Activated T-cell treated with anti-CD3 and anti-CD28 coated beads, Interleukin-2, amount 50 U/mL, for 24 hours (primary cell): ENCODE measurements around the gene DDX39A.
"Not testable (repeated sequence)": the region's sequence is repeated elsewhere in the genome, so short reads cannot be mapped to it uniquely, and the experiment has no call there.

ENCODE experiments used
- DNase-seq: peaks from one replicate; pipeline ENCODE4 v3.0.0-alpha.2; 2020
- H3K27ac Mint-ChIP-seq: 2 replicates; pipeline ENCODE4 v1.8.0; 2020; ENCODE audit warnings: mild to moderate bottlenecking, mixed read lengths
- H3K27me3 Mint-ChIP-seq: 2 replicates; pipeline ENCODE4 v1.8.0; 2020; ENCODE audit warnings: mixed read lengths
- H3K36me3 Mint-ChIP-seq: 2 replicates; pipeline ENCODE4 v1.8.0; 2020; ENCODE audit warnings: low read depth, mixed read lengths
- H3K4me1 Mint-ChIP-seq: 2 replicates; pipeline ENCODE4 v1.8.0; 2020; ENCODE audit warnings: low read depth, mixed read lengths
- H3K4me3 Mint-ChIP-seq: 2 replicates; pipeline ENCODE4 v1.8.0; 2020; ENCODE audit warnings: mild to moderate bottlenecking, moderate library complexity, mixed read lengths
- H3K9me3 Mint-ChIP-seq: 2 replicates; pipeline ENCODE4 v1.8.0; 2020; ENCODE audit warnings: mixed read lengths

The DDX39A gene

GRCh38 chr19:14406645-14407401, 12.3 kb downstream of the DDX39A start:
- Mint-ChIP-seq H3K9me3 (no peaks in the 10 kb centered on the region), H3K4me1 (peaks cover 22% of the 10 kb centered on the region), H3K4me3 (peak overlapping the region; percentile 8), H3K36me3 (peaks cover 96% of the 10 kb centered on the region), H3K27ac (peak overlapping the region; percentile 92), H3K27me3 (no peaks in the 10 kb centered on the region)
- DNase-seq = no peak

- H3K36me3 Mint-ChIP-seq = peaks cover 96% of the 10 kb centered on the region
- H3K27me3 Mint-ChIP-seq = no peaks in the 10 kb centered on the region
- H3K4me3 Mint-ChIP-seq = peak overlapping the region; percentile 12
- peak; percentile 97 for DNase-seq
- no peaks in the 10 kb centered on the region for H3K9me3 Mint-ChIP-seq
- H3K4me1 Mint-ChIP-seq = peaks cover 19% of the 10 kb centered on the region
- H3K27ac Mint-ChIP-seq = peak overlapping the region; percentile 92
Measured at GRCh38 chr19:14405758-14406644, 13.1 kb downstream of the DDX39A start.

GRCh38 chr19:14405380-14405757, 13.8 kb downstream of the DDX39A start:
- peaks cover 19% of the 10 kb centered on the region for H3K4me1 Mint-ChIP-seq
- no peaks in the 10 kb centered on the region for H3K9me3 Mint-ChIP-seq
- no peaks in the 10 kb centered on the region for H3K27me3 Mint-ChIP-seq
- peak overlapping the region; percentile 83 for H3K27ac Mint-ChIP-seq
- peaks cover 96% of the 10 kb centered on the region for H3K36me3 Mint-ChIP-seq
- no peak overlapping the region for H3K4me3 Mint-ChIP-seq
- DNase-seq = no peak

- no peak overlapping the region for H3K4me3 Mint-ChIP-seq
- no peaks in the 10 kb centered on the region for H3K9me3 Mint-ChIP-seq
- peaks cover 94% of the 10 kb centered on the region for H3K36me3 Mint-ChIP-seq
- no peaks in the 10 kb centered on the region for H3K27me3 Mint-ChIP-seq
- peak overlapping the region; percentile 77 for H3K27ac Mint-ChIP-seq
- peaks cover 14% of the 10 kb centered on the region for H3K4me1 Mint-ChIP-seq
- DNase-seq = no peak
Measured at GRCh38 chr19:14404312-14404711, 14.8 kb downstream of the DDX39A start.

GRCh38 chr19:14403145-14403930, 15.8 kb downstream of the DDX39A start:
- H3K4me3 Mint-ChIP-seq, H3K27me3 Mint-ChIP-seq, H3K4me1 Mint-ChIP-seq, DNase-seq, H3K9me3 Mint-ChIP-seq: not testable (repeated sequence)
- Mint-ChIP-seq H3K36me3 (peaks cover 93% of the 10 kb centered on the region), H3K27ac (peak overlapping the region; percentile 14)

GRCh38 chr19:14402332-14403144, 16.6 kb downstream of the DDX39A start:
- Mint-ChIP-seq H3K27ac (peak overlapping the region; percentile 78), H3K27me3 (no peaks in the 10 kb centered on the region), H3K9me3 (no peaks in the 10 kb centered on the region), H3K4me3 (no peak overlapping the region), H3K36me3 (peaks cover 92% of the 10 kb centered on the region), H3K4me1 (peaks cover 11% of the 10 kb centered on the region)
- DNase-seq = no peak

GRCh38 chr19:14401468-14402195, 17.5 kb downstream of the DDX39A start:
- no peak for DNase-seq
- H3K27me3 Mint-ChIP-seq = no peaks in the 10 kb centered on the region
- peaks cover 14% of the 10 kb centered on the region for H3K4me1 Mint-ChIP-seq
- H3K9me3 Mint-ChIP-seq = no peaks in the 10 kb centered on the region
- no peak overlapping the region for H3K4me3 Mint-ChIP-seq
- peaks cover 90% of the 10 kb centered on the region for H3K36me3 Mint-ChIP-seq
- peak overlapping the region; percentile 78 for H3K27ac Mint-ChIP-seq

GRCh38 chr19:14400951-14401431, 18.1 kb downstream of the DDX39A start:
- Mint-ChIP-seq H3K4me1 (peaks cover 21% of the 10 kb centered on the region), H3K9me3 (no peaks in the 10 kb centered on the region), H3K36me3 (peaks cover 91% of the 10 kb centered on the region), H3K27ac (peak overlapping the region; percentile 78), H3K27me3 (no peaks in the 10 kb centered on the region), H3K4me3 (no peak overlapping the region)
- DNase-seq = no peak

GRCh38 chr19:14397168-14397567, 22.0 kb downstream of the DDX39A start:
- peak overlapping the region; percentile 90 for H3K27ac Mint-ChIP-seq

GRCh38 chr19:14396730-14397129, 22.4 kb downstream of the DDX39A start:
- Mint-ChIP-seq H3K4me1 (peaks cover 40% of the 10 kb centered on the region), H3K27ac (peak overlapping the region; percentile 90), H3K36me3 (peaks cover 94% of the 10 kb centered on the region)
- H3K4me3 Mint-ChIP-seq, H3K27me3 Mint-ChIP-seq, DNase-seq, H3K9me3 Mint-ChIP-seq: not testable (repeated sequence)

More at GRCh38 chr19:14397168-14397567, 22.0 kb downstream of the DDX39A start:
- H3K4me1 Mint-ChIP-seq = peaks cover 40% of the 10 kb centered on the region
- not testable (repeated sequence) for DNase-seq, H3K4me3 Mint-ChIP-seq, H3K9me3 Mint-ChIP-seq, H3K27me3 Mint-ChIP-seq
- peaks cover 94% of the 10 kb centered on the region for H3K36me3 Mint-ChIP-seq

GRCh38 chr19:14395710-14396336, 23.3 kb downstream of the DDX39A start:
- no peak for DNase-seq
- peaks cover 94% of the 10 kb centered on the region for H3K36me3 Mint-ChIP-seq
- no peaks in the 10 kb centered on the region for H3K9me3 Mint-ChIP-seq
- no peak overlapping the region for H3K4me3 Mint-ChIP-seq
- H3K27ac Mint-ChIP-seq = peak overlapping the region; percentile 90
- H3K4me1 Mint-ChIP-seq = peaks cover 36% of the 10 kb centered on the region
- no peaks in the 10 kb centered on the region for H3K27me3 Mint-ChIP-seq

- peak overlapping the region; percentile 90 for H3K27ac Mint-ChIP-seq
Measured at GRCh38 chr19:14395262-14395661, 23.9 kb downstream of the DDX39A start.

GRCh38 chr19:14394167-14394566, 25.0 kb downstream of the DDX39A start:
- DNase-seq = no peak
- H3K4me3 Mint-ChIP-seq = no peak overlapping the region

More at GRCh38 chr19:14395262-14395661, 23.9 kb downstream of the DDX39A start:
- DNase-seq = no peak
- H3K27me3 Mint-ChIP-seq = no peaks in the 10 kb centered on the region
- peaks cover 37% of the 10 kb centered on the region for H3K4me1 Mint-ChIP-seq
- no peak overlapping the region for H3K4me3 Mint-ChIP-seq
- H3K36me3 Mint-ChIP-seq = peaks cover 95% of the 10 kb centered on the region
- no peaks in the 10 kb centered on the region for H3K9me3 Mint-ChIP-seq

More at GRCh38 chr19:14394167-14394566, 25.0 kb downstream of the DDX39A start:
- peak overlapping the region; percentile 90 for H3K27ac Mint-ChIP-seq
- peaks cover 37% of the 10 kb centered on the region for H3K4me1 Mint-ChIP-seq
- no peaks in the 10 kb centered on the region for H3K27me3 Mint-ChIP-seq
- no peaks in the 10 kb centered on the region for H3K9me3 Mint-ChIP-seq
- peaks cover 94% of the 10 kb centered on the region for H3K36me3 Mint-ChIP-seq
